WI38 (cell line): ENCODE results near the gene GRB14.

Experiments used
- H3K4me3 ChIP-seq: 2 replicates; pipeline ENCODE4 v1.5.1; 2011; ENCODE audit warnings: low read depth, mild to moderate bottlenecking, control low read depth, low read length
- CTCF ChIP-seq: IDR thresholded peaks from 2 replicates; pipeline ENCODE4 v1.5.1; 2012; ENCODE audit warnings: low read depth, mild to moderate bottlenecking, control low read depth, low read length

GRB14 gene

GRCh38 chr2:164568317-164568716, 53.0 kb downstream of the GRB14 start:
- no peak overlapping the region for H3K4me3 ChIP-seq
- TF ChIP-seq CTCF = no peak

GRCh38 chr2:164567335-164567989, 53.8 kb downstream of the GRB14 start:
- no peak for TF ChIP-seq CTCF
- H3K4me3 ChIP-seq = no peak overlapping the region

- H3K4me3 ChIP-seq = no peak overlapping the region
- no peak for TF ChIP-seq CTCF
Observed at GRCh38 chr2:164565359-164565758, 55.9 kb downstream of the GRB14 start.

GRCh38 chr2:164562666-164563065, 58.6 kb downstream of the GRB14 start:
- TF ChIP-seq CTCF = no peak

GRCh38 chr2:164561991-164562390, 59.3 kb downstream of the GRB14 start:
- TF ChIP-seq CTCF = no peak

More at GRCh38 chr2:164562666-164563065, 58.6 kb downstream of the GRB14 start:
- no peak overlapping the region for H3K4me3 ChIP-seq

GRCh38 chr2:164561416-164561815, 59.9 kb downstream of the GRB14 start:
- TF ChIP-seq CTCF = no peak

More at GRCh38 chr2:164561991-164562390, 59.3 kb downstream of the GRB14 start:
- no peak overlapping the region for H3K4me3 ChIP-seq

GRCh38 chr2:164560902-164561301, 60.4 kb downstream of the GRB14 start:
- no peak for TF ChIP-seq CTCF

More at GRCh38 chr2:164561416-164561815, 59.9 kb downstream of the GRB14 start:
- no peak overlapping the region for H3K4me3 ChIP-seq

More at GRCh38 chr2:164560902-164561301, 60.4 kb downstream of the GRB14 start:
- H3K4me3 ChIP-seq = no peak overlapping the region
